D721Med (cell line): ENCODE measurements around the gene TSPAN32.

Experiments
- DNase-seq: peaks from one replicate; pipeline ENCODE4 v3.0.0; 2011; ENCODE audit warnings: low spot score; ENCODE audit not compliant: insufficient read length
- FAIRE-seq: peaks from 2 replicates; lab custom pipeline; 2011; peaks lifted over from hg19 to GRCh38; lab: Jason Lieb, UNC
- CTCF ChIP-seq: IDR thresholded peaks from 2 replicates; pipeline ENCODE4 v1.5.1; 2012; ENCODE audit warnings: mild to moderate bottlenecking, control low read depth; ENCODE audit not compliant: insufficient read depth; ENCODE audit errors: missing control alignments

The TSPAN32 gene

DNA sequence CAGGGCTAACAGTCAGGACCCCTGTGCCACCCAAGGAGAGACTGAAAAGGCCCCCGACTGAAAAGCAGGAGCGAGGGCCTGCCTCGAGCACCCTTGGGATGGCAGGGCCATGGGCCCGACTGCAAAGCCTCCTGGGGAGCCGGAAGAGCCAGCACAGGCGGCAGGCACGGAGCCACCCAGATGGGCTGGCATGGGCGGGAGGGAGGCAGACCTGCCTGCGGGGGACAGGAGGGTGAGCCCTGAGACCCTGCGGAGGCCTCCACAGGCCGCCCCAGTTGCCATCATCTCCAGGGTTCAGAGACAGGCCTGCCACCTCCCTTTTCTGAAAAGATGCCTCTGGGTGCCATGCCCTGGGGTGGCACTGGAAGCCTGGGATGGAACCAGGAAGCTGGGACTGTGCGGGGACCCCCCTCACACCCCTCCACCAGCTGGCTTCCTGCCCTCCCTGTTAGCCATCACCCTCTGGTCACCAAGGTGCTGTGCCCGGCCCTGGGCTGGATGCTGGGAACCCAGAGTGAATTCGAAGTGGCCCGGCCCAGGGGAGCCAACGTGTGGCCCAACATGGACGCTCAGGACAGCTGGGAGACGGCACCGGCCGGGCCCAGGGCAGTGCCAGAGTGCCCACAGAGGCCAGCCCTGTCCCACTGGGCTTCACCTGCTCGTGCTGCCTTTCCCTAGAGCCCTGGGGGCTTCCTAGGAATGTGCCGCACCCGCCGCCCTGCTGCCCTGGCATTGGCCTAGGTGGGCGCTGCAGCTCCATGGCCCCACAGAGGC lies 13.8 kb downstream of the TSPAN32 start:
- no peak for TF ChIP-seq CTCF
- DNase-seq (no peak), FAIRE-seq (no peak)

GRCh38 chr11:2316169-2316962 lies 14.6 kb downstream of the TSPAN32 start:
- no peak for FAIRE-seq
- no peak for TF ChIP-seq CTCF
- DNase-seq = no peak

- FAIRE-seq (no peak), DNase-seq (no peak)
- no peak for TF ChIP-seq CTCF
Observed at GRCh38 chr11:2316963-2317244, 15.1 kb downstream of the TSPAN32 start.

DNA sequence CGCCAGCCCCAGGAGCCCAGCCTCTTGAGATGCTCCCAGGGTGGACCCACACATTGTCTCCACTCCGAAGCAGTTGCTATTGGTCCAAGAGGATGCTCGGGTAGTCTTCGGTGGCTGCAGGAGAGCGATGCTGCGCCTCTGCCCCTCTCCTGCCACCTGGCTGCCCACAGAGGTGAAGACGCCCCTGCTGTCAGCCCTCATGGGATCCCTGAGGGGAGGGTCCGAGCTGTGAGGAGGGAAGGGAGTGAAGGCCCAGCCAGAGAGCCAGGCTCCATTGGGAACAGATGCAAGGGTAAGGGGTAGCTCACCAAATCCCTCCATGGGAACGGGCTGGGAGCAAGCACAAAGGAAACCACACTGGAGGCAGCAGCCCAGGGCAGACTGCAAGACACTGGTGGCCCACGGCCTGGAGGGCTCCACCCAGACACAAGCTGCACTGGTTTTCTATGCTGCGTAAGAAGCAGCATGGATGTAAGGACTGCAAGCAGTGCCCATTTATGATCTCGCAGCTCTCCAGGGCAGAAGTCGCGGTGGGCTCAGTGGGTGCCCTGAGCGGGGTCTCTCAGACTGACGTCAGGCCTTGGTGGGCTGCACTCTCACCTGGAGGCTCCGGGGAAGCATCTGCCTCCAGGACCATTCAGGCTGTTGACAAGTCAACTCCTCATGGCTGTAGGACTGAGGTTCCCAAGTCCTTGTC lies 15.7 kb downstream of the TSPAN32 start:
- FAIRE-seq (no peak), DNase-seq (no peak)
- TF ChIP-seq CTCF = no peak

- FAIRE-seq (no peak), DNase-seq (no peak)
- TF ChIP-seq CTCF = no peak
Observed at GRCh38 chr11:2318123-2318522, 16.3 kb downstream of the TSPAN32 start.

DNA sequence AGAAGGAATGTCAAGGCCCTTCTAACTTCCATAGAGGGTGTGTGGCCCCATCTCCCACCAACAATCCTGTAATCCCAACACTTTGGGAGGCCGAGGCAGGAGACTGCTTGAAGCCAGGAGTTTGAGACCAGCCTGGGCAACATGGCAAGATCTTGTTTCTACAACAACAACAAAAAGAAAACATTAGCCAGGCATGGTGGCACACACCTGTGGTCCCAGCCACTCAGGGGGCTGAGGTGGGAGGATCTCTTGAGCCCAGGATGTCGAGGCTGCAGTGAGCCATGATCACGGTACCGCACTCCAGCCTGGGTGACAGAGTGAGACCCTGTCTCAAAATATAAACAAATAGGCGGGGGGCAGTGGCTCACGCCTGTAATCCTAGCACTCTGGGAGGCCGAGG lies 16.9 kb downstream of the TSPAN32 start:
- FAIRE-seq = no peak
- no peak for DNase-seq
- TF ChIP-seq CTCF = no peak
